ENCODE measurements around the gene UQCC2. TPM values are rescaled to one million over a fixed set of nuclear protein-coding genes. Genes with fewer than 3 reads are reported as not detected.
A peak's percentile ranks its signal among the peaks of the same experiment; 100 is the strongest.

UQCC2 gene
- total RNA-seq, 1 donor from 2014 or later: 68.9 TPM

- Mint-ChIP-seq H3K27ac (ENCODE audit: unreplicated experiment) (peak within 1 kb of the TSS; percentile 93), H3K36me3 (ENCODE audit: unreplicated experiment) (no peaks in the 10 kb centered on the region), H3K4me1 (ENCODE audit: unreplicated experiment) (peaks cover 64% of the 10 kb centered on the region), H3K9me3 (ENCODE audit: unreplicated experiment) (no peaks in the 10 kb centered on the region), H3K27me3 (ENCODE audit: unreplicated experiment) (no peaks in the 10 kb centered on the region), H3K4me3 (ENCODE audit: unreplicated experiment) (peak within 1 kb of the TSS; percentile 56)
- TF ChIP-seq CTCF (IDR thresholded peaks at IDR 0.05): no peak
- DNase-seq (ENCODE audit: extremely low spot score, unreplicated experiment): no peak
Observed at GRCh38 chr6:33746651-33747100, 35.2 kb upstream of the UQCC2 start, which contains the start of gene IP6K3. IP6K3 (minus strand) TSS chr6:33746905; CDS start chr6:33735476, 11,429 bp downstream.

- Mint-ChIP-seq H3K36me3 (ENCODE audit: unreplicated experiment) (no peaks in the 10 kb centered on the region), H3K9me3 (ENCODE audit: unreplicated experiment) (no peaks in the 10 kb centered on the region), H3K4me1 (ENCODE audit: unreplicated experiment) (peaks cover 61% of the 10 kb centered on the region), H3K27me3 (ENCODE audit: unreplicated experiment) (no peaks in the 10 kb centered on the region), H3K4me3 (ENCODE audit: unreplicated experiment) (peak overlapping the region; percentile 56), H3K27ac (ENCODE audit: unreplicated experiment) (peak overlapping the region; percentile 93)
- TF ChIP-seq CTCF (IDR thresholded peaks at IDR 0.05): peak; percentile 13
- DNase-seq (ENCODE audit: extremely low spot score, unreplicated experiment): peak; percentile 91
Observed at GRCh38 chr6:33746036-33746600, 34.6 kb upstream of the UQCC2 start.

GRCh38 chr6:33745548-33745947 lies 34.0 kb upstream of the UQCC2 start:
- Mint-ChIP-seq H3K9me3 (ENCODE audit: unreplicated experiment) (no peaks in the 10 kb centered on the region), H3K4me3 (ENCODE audit: unreplicated experiment) (peak overlapping the region; percentile 56)

GRCh38 chr6:33744895-33745546 lies 33.5 kb upstream of the UQCC2 start:
- H3K4me3 Mint-ChIP-seq (ENCODE audit: unreplicated experiment): peak overlapping the region; percentile 42
- no peaks in the 10 kb centered on the region for H3K27me3 Mint-ChIP-seq (ENCODE audit: unreplicated experiment)
- no peak for DNase-seq (ENCODE audit: extremely low spot score, unreplicated experiment)
- no peak for TF ChIP-seq CTCF (IDR thresholded peaks at IDR 0.05)
- no peaks in the 10 kb centered on the region for H3K36me3 Mint-ChIP-seq (ENCODE audit: unreplicated experiment)
- peak overlapping the region; percentile 93 for H3K27ac Mint-ChIP-seq (ENCODE audit: unreplicated experiment)
- H3K9me3 Mint-ChIP-seq (ENCODE audit: unreplicated experiment): no peaks in the 10 kb centered on the region
- H3K4me1 Mint-ChIP-seq (ENCODE audit: unreplicated experiment): peaks cover 54% of the 10 kb centered on the region

More at GRCh38 chr6:33745548-33745947, 34.0 kb upstream of the UQCC2 start:
- no peaks in the 10 kb centered on the region for H3K27me3 Mint-ChIP-seq (ENCODE audit: unreplicated experiment)
- peaks cover 55% of the 10 kb centered on the region for H3K4me1 Mint-ChIP-seq (ENCODE audit: unreplicated experiment)
- H3K36me3 Mint-ChIP-seq (ENCODE audit: unreplicated experiment): no peaks in the 10 kb centered on the region
- TF ChIP-seq CTCF (IDR thresholded peaks at IDR 0.05): no peak
- DNase-seq (ENCODE audit: extremely low spot score, unreplicated experiment): no peak
- peak overlapping the region; percentile 93 for H3K27ac Mint-ChIP-seq (ENCODE audit: unreplicated experiment)
